ENCODE measurements around the gene KCNMB3. TPM values are rescaled to one million over a fixed set of nuclear protein-coding genes. Genes with fewer than 3 reads are reported as not detected.

Gene KCNMB3
- 2.9 and 4.4 TPM in 2 replicates for total RNA-seq (ENCODE audit: low replicate concordance)

GRCh38 chr3:179250803-179251476, at the start of gene KCNMB3:
Gene KCNMB3 (minus strand): TSS chr3:179251114. CDS start chr3:179250990, 124 bp downstream.
- Mint-ChIP-seq H3K4me1 (no peaks in the 10 kb centered on the region), H3K9me3 (no peaks in the 10 kb centered on the region)
- no peak within 1 kb of the TSS for H3K4me3 ChIP-seq

GRCh38 chr3:179299999-179300613, 49.2 kb upstream of the KCNMB3 start:
- Histone ChIP-seq H3K9ac (no peak overlapping the region), H3K27ac (no peak overlapping the region), H3K4me2 (no peak overlapping the region), H4K20me1 (ENCODE audit: low read depth) (no peaks in the 10 kb centered on the region), H3K4me1 (peaks cover 3% of the 10 kb centered on the region), H2AFZ (replicated peaks) (no peak overlapping the region), H3K79me2 (ENCODE audit: low read depth) (no peaks in the 10 kb centered on the region), H3K27me3 (no peaks in the 10 kb centered on the region), H3F3A (ENCODE audit: low read depth) (no peaks in the 10 kb centered on the region), H3K4me3 (no peak overlapping the region), H3K36me3 (no peaks in the 10 kb centered on the region), H3K9me3 (ENCODE audit: low read depth) (no peaks in the 10 kb centered on the region)
- Mint-ChIP-seq H3K27me3 (ENCODE audit: insufficient read depth, low read depth) (peaks cover 3% of the 10 kb centered on the region), H3K4me1 (no peaks in the 10 kb centered on the region), H3K36me3 (no peaks in the 10 kb centered on the region), H3K27ac (no peak overlapping the region), H3K9me3 (peaks cover 7% of the 10 kb centered on the region), H3K4me3 (no peak overlapping the region)
- TF ChIP-seq CTCF (IDR thresholded peaks at IDR 0.05) (no peak), EZH2 (IDR thresholded peaks at IDR 0.05) (no peak), EZH2phosphoT487 (IDR thresholded peaks at IDR 0.05) (no peak)
- no peak for DNase-seq (ENCODE audit: low spot score)

More at GRCh38 chr3:179250803-179251476, at the start of gene KCNMB3:
- Mint-ChIP-seq H3K36me3 (peaks cover 6% of the 10 kb centered on the region), H3K4me3 (no peak within 1 kb of the TSS), H3K27me3 (ENCODE audit: insufficient read depth, low read depth) (peaks cover 4% of the 10 kb centered on the region), H3K27ac (no peak within 1 kb of the TSS)
- Histone ChIP-seq H3K27me3 (no peaks in the 10 kb centered on the region), H3K36me3 (no peaks in the 10 kb centered on the region), H3K4me1 (no peaks in the 10 kb centered on the region), H3K9me3 (ENCODE audit: low read depth) (no peaks in the 10 kb centered on the region), H3F3A (ENCODE audit: low read depth) (no peaks in the 10 kb centered on the region), H4K20me1 (ENCODE audit: low read depth) (no peaks in the 10 kb centered on the region), H2AFZ (replicated peaks) (no peak within 1 kb of the TSS), H3K27ac (no peak within 1 kb of the TSS), H3K79me2 (ENCODE audit: low read depth) (no peaks in the 10 kb centered on the region), H3K9ac (no peak within 1 kb of the TSS), H3K4me2 (no peak within 1 kb of the TSS)
- TF ChIP-seq EZH2phosphoT487 (IDR thresholded peaks at IDR 0.05) (no peak), CTCF (IDR thresholded peaks at IDR 0.05) (no peak), EZH2 (IDR thresholded peaks at IDR 0.05) (no peak)
- no peak for DNase-seq (ENCODE audit: low spot score)

GRCh38 chr3:179299316-179299715, 48.4 kb upstream of the KCNMB3 start:
- H2AFZ ChIP-seq (replicated peaks) = no peak overlapping the region
- H3K4me3 Mint-ChIP-seq = no peak overlapping the region
- H3K27me3 ChIP-seq = no peaks in the 10 kb centered on the region
- no peaks in the 10 kb centered on the region for H3K4me1 ChIP-seq
- H3K9ac ChIP-seq = no peak overlapping the region
- no peak for DNase-seq (ENCODE audit: low spot score)
- no peaks in the 10 kb centered on the region for H3F3A ChIP-seq (ENCODE audit: low read depth)
- no peaks in the 10 kb centered on the region for H3K79me2 ChIP-seq (ENCODE audit: low read depth)
- no peak overlapping the region for H3K4me2 ChIP-seq
- H3K36me3 Mint-ChIP-seq = no peaks in the 10 kb centered on the region
- H3K27ac ChIP-seq = no peak overlapping the region
- H3K9me3 ChIP-seq (ENCODE audit: low read depth) = no peaks in the 10 kb centered on the region
- peaks cover 7% of the 10 kb centered on the region for H3K9me3 Mint-ChIP-seq
- H3K36me3 ChIP-seq = no peaks in the 10 kb centered on the region
- H3K27me3 Mint-ChIP-seq (ENCODE audit: insufficient read depth, low read depth) = peaks cover 3% of the 10 kb centered on the region
- H3K27ac Mint-ChIP-seq = no peak overlapping the region
- H3K4me1 Mint-ChIP-seq = no peaks in the 10 kb centered on the region
- H4K20me1 ChIP-seq (ENCODE audit: low read depth) = no peaks in the 10 kb centered on the region
- H3K4me3 ChIP-seq = no peak overlapping the region
- TF ChIP-seq CTCF (IDR thresholded peaks at IDR 0.05) (no peak), EZH2 (IDR thresholded peaks at IDR 0.05) (no peak), EZH2phosphoT487 (IDR thresholded peaks at IDR 0.05) (no peak)

All from neural progenitor cell (in vitro differentiated cells).